GM21576 (cell line): ENCODE data around the gene SLC34A1.
"Not testable (repeated sequence)": the region's sequence is repeated elsewhere in the genome, so short reads cannot be mapped to it uniquely, and the experiment has no call there.

Source experiments
- ATAC-seq: cut with Tn5 transposase; IDR thresholded peaks from one replicate; pipeline ENCODE4 v1.9.1; 2021; ENCODE audit warnings: mild to moderate bottlenecking, moderate library complexity; ENCODE audit not compliant: unreplicated experiment

Gene SLC34A1, protein sequence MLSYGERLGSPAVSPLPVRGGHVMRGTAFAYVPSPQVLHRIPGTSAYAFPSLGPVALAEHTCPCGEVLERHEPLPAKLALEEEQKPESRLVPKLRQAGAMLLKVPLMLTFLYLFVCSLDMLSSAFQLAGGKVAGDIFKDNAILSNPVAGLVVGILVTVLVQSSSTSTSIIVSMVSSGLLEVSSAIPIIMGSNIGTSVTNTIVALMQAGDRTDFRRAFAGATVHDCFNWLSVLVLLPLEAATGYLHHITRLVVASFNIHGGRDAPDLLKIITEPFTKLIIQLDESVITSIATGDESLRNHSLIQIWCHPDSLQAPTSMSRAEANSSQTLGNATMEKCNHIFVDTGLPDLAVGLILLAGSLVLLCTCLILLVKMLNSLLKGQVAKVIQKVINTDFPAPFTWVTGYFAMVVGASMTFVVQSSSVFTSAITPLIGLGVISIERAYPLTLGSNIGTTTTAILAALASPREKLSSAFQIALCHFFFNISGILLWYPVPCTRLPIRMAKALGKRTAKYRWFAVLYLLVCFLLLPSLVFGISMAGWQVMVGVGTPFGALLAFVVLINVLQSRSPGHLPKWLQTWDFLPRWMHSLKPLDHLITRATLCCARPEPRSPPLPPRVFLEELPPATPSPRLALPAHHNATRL

DNA sequence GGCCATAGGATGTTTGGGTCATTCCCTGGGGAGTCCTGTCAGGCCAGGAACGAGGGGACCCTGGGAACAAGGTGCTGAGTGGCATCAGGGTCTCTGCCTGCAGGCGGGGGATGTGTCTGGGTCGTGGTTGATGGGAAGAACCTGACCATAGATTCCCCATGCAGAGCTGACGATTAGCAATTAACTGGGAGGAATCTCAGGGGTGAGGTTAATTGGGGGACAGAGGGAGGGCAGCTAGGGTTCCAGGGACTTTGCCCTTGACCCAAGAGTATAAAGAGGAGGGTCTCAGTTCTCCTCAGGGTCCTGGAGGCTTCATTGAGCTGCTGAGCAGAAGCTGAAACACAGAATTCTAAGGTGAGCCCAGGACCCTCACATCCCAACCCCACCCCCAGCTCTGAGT, at the start of gene SLC34A1:
TSS of gene SLC34A1 (plus strand) at position 301 of the 400 bp plus-strand sequence. CDS start 1,308 bp downstream, outside the sequence.
- no peak for ATAC-seq

GRCh38 chr5:177334781-177335700, 49.2 kb upstream of the SLC34A1 start:
- ATAC-seq = no peak

GRCh38 chr5:177335701-177336065, 48.6 kb upstream of the SLC34A1 start:
- ATAC-seq = no peak

DNA sequence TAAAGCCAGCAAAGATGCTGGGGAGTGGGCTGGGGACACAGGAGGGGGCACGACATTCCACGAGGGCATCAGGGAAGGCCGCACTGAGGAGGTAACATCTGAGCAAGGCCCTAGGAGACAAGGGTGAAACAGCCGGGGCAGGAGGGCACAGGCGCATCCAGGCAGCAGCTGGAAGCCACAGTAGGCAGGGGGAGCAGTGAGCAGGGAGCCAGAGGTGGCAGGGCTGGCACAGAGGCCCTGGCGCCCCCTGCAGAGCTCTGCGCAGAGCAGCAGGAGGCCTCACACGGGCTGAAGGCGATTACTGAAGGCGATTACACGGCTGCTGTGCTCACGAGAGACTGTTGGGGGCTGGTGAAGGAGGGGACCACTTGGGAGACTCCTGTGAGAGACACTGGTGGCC, 48.1 kb upstream of the SLC34A1 start:
- no peak for ATAC-seq

DNA sequence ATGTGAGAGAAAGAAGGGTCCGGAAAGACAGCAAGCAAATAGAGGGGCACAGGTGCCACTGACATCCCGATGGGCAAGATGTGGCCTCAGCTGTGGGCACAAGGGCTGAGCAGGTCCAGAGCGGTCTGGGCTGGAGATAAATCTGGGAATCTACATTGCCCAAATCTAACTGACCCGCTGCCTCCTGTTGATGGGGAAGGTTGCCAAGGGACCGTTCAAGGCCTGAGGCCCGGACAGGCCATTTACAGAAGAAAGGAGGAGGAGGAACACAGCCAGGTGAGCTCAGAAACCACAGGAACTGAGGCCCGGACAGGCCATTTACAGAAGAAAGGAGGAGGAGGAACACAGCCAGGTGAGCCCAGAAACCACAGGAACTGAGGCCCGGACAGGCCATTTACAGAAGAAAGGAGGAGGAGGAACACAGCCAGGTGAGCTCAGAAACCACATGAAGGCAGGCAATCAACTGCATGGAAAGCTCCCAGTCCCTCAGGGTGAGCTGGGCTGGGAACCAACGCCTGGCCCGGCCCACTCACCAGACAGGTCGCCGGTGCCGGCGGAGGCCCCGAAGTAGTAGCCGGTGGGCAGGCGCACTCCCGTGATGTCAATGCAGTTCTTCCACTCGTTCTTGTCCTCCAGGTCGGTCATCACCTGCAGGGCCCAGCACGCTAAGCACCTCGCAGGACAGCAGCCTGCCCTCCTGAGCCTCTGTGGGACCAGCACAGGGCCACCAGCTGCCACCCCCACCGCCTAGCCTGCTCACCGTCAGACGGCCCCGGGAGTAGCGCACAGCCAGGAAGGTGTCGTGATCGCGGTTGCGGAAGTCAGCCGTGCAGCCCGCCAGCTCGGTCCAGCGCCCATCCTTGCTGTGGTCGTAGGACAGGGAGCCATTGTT, 47.4 kb upstream of the SLC34A1 start:
- no peak for ATAC-seq

GRCh38 chr5:177338251-177339106, 45.8 kb upstream of the SLC34A1 start:
- no peak for ATAC-seq

GRCh38 chr5:177339107-177339638, 45.1 kb upstream of the SLC34A1 start:
- ATAC-seq = no peak

DNA sequence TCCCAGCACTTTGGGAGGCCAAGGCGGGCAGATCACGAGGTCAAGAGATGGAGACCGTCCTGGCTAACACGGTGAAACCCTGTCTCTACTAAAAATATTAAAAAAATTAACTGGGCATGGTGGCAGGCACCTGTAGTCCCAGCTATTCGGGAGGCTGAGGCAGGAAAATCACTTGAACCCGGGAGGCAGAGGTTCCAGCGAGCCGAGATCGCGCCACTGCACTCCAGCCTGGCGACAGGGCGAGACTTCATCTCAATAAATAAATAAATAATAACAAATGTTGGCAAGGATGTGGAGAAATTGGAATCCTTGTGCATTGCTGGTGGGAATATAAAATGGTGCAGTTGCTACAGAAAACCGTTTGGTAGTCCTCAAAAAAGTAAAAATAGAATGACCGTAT, 41.2 kb upstream of the SLC34A1 start:
- not testable (repeated sequence) for ATAC-seq

DNA sequence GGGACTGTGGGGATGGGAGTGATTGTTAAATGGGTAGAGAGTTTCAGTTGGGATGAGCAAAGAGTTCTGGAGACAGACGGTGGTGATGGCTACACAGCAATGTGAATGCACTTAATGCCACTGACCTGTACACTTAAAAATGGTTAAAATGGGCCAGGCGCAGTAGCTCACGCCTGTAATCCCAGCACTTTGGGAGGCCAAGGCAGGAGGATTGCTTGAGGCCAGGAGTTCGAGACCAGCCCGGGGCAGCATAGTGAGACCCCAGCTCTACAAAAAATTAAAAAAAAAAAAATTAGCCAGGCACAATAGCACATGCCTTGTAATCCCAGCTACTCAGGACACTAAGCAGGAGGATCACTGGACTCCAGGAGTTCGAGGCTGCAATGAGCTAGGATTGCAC, 40.5 kb upstream of the SLC34A1 start:
- ATAC-seq = no peak

DNA sequence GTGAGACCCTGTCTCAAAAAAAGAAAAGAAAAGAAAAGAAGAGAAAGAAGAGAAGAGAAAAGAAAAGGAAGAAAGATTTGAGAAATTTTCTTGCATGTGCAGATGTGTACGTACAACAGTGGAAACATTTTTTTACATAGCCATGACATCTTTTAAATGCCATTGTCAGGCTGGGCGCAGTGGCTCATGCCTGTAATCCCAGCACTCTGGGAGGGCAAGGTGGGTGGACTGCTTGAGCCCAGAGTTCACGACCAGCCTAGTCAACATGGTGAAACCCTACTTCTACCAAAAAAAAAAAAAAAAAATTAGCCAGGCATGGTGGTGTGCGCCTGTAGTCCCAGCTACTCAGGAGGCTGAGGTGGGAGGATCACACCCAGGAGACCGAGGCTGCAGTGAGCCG, 39.3 kb upstream of the SLC34A1 start:
- no peak for ATAC-seq

GRCh38 chr5:177346820-177347219, 37.4 kb upstream of the SLC34A1 start:
- ATAC-seq = no peak

- no peak for ATAC-seq
These were observed 36.5 kb upstream of the SLC34A1 start for GRCh38 chr5:177347699-177348098.

DNA sequence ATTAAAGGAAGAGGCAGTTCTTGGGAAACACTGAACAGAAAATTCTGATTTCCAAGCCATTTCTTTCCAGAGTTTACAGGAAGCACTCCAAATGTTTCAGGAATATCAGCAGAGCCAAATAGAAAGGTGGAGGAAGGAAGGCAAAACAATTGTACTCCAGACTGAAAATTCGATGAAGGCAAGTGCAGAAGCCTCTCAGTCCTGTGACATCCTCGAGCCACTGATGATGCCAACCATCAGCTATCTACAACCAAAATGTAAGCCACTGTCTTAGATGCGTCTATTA, 34.9 kb upstream of the SLC34A1 start:
- ATAC-seq = no peak

GRCh38 chr5:177349762-177350161, 34.5 kb upstream of the SLC34A1 start:
- no peak for ATAC-seq

GRCh38 chr5:177350776-177351391, 33.4 kb upstream of the SLC34A1 start:
- ATAC-seq = peak; percentile 9

- peak; percentile 93 for ATAC-seq
These were observed 32.6 kb upstream of the SLC34A1 start, which contains the start of gene LMAN2 for GRCh38 chr5:177351392-177352329. TSS of gene LMAN2 (minus strand) at chr5:177351668. CDS start at chr5:177351647, 21 bp downstream.

DNA sequence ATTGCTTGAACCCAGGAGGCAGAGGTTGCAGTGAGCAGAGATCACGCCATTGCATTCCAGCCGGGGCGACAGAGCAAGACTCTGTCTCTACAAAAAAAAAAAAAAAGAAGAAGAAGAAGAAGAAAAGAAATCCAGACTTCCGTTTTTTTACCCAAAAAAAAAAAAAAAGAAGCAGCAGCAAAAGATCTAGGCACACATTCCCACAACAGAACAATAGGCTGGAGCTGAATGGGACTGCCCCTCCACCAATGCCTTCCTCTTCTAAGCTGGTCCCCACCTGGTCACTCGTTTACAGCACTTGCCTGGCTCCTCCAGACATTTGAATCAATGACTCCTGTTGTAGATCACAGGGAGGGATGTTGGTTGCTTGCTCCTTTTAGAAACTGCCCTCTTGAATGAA, 31.1 kb upstream of the SLC34A1 start:
- no peak for ATAC-seq

DNA sequence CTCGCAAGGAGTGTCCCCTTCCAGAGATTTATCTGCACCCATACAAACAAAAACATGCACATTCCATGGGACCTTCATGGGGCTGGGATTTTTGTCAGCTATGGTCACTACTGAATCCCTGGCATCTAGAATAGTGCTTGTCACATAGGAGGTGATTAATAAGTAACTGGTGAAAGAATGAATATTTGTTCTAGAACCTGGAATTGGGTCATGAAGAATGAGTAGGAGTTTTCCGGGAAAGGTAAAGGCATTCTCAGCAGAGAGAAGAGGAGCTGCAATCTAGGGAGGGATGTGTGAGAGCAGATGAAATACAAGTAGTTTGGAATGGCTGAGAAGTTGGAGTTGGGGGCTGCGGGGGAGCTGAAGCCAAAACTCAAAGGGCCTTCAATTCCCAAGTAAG, 30.0 kb upstream of the SLC34A1 start:
- ATAC-seq = no peak
